ENCODE measurements around the gene NR1H3. TPM values are rescaled to one million over a fixed set of nuclear protein-coding genes. Genes with fewer than 3 reads are reported as not detected.
A peak's percentile ranks its signal among the peaks of the same experiment; 100 is the strongest.

The NR1H3 gene
- total and polyA plus RNA-seq, 2 donors from 2014 or later: 27.9 to 73.8 TPM

GRCh38 chr11:47268448-47269001 is 10.7 kb downstream of the NR1H3 start:
- Histone ChIP-seq H3K27me3 (ENCODE audit: control insufficient read depth, insufficient read depth, low read length) (no peaks in the 10 kb centered on the region), H3K36me3 (ENCODE audit: control insufficient read depth in 2 of 3, insufficient read depth in 3 of 3, low read length in 3 of 3) (no peaks in the 10 kb centered on the region), H3K9me3 (ENCODE audit: control insufficient read depth in 2 of 3, insufficient read depth in 1 of 3, low read length in 3 of 3) (no peaks in the 10 kb centered on the region), H3K9ac (ENCODE audit: low read length in 3 of 3) (peak overlapping the region in 1 of 3 donors; percentile 48), H3K4me3 (ENCODE audit: low read length in 3 of 3) (peak overlapping the region in 2 of 3 donors; percentile 78 to 79), H3K27ac (ENCODE audit: low read depth in 2 of 2, low read length in 2 of 2) (peak overlapping the region; percentile 91 to 93), H3K4me1 (ENCODE audit: control insufficient read depth in 2 of 3, insufficient read depth in 2 of 3, low read depth in 1 of 3, low read length in 3 of 3) (peaks cover 8 to 26% (median 18%) of the 10 kb centered on the region in 3 donors)
- TF ChIP-seq, protein P1, sequence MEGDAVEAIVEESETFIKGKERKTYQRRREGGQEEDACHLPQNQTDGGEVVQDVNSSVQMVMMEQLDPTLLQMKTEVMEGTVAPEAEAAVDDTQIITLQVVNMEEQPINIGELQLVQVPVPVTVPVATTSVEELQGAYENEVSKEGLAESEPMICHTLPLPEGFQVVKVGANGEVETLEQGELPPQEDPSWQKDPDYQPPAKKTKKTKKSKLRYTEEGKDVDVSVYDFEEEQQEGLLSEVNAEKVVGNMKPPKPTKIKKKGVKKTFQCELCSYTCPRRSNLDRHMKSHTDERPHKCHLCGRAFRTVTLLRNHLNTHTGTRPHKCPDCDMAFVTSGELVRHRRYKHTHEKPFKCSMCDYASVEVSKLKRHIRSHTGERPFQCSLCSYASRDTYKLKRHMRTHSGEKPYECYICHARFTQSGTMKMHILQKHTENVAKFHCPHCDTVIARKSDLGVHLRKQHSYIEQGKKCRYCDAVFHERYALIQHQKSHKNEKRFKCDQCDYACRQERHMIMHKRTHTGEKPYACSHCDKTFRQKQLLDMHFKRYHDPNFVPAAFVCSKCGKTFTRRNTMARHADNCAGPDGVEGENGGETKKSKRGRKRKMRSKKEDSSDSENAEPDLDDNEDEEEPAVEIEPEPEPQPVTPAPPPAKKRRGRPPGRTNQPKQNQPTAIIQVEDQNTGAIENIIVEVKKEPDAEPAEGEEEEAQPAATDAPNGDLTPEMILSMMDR (IDR thresholded peaks at IDR 0.05; ENCODE audit: borderline replicate concordance, extremely low read depth, insufficient read depth): no peak
- FAIRE-seq (no peak), DNase-seq (peak in 2 of 5 donors; percentile 47 to 48)
- intact Hi-C loops (cut with DNase I): no loop called here

DNA sequence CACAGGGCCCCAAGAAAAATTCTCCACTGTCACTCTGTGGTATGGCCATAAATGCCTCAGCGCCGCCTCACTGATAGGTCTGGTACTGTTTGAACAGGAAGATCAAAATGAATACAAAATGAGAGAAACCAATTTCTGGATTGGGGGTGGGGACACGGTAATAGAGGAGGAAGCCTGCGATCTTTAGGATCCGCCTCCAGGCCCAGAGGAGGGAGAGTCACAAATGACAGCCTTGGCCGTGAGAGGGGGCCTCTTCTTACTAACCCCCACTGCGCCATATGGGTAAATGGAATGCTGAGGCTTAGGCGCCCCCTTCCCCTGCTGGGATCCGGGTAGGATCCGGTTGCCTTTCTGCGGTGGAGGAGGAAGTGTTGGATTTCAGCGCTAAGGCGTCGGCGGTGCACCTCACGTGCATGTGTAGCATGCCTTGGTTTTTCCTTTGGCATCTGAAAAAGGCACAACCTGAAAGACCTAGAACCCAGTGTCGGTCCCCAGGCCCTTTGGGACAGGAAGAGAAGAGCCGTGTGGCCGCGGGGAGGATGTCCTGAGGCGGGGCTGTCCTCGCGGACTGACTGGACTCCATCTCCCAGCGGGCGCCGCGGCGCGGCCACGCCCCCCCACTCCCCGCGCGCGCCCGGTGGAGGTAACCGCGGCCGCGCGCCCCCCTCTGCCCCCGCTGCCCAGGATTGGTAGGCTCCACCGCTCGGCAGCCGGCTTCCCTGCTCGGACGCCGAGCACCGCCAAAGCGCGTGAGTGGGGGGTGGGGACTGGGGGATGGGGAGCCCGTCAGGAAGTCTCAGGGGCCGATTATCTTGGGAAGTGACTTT is 11.4 kb downstream of the NR1H3 start:
- FAIRE-seq (no peak), DNase-seq (peak; percentile 92 to 96 (median 95))
- TF ChIP-seq, protein P1 (IDR thresholded peaks at IDR 0.05; ENCODE audit: borderline replicate concordance, extremely low read depth, insufficient read depth): no peak
- Histone ChIP-seq H3K9ac (ENCODE audit: low read length in 3 of 3) (peak overlapping the region; percentile 55 to 71 (median 69)), H3K4me1 (ENCODE audit: control insufficient read depth in 2 of 3, insufficient read depth in 2 of 3, low read depth in 1 of 3, low read length in 3 of 3) (peaks cover 8 to 26% (median 18%) of the 10 kb centered on the region in 3 donors), H3K36me3 (ENCODE audit: control insufficient read depth in 2 of 3, insufficient read depth in 3 of 3, low read length in 3 of 3) (no peaks in the 10 kb centered on the region), H3K4me3 (ENCODE audit: low read length in 3 of 3) (peak overlapping the region; percentile 73 to 81 (median 79)), H3K9me3 (ENCODE audit: control insufficient read depth in 2 of 3, insufficient read depth in 1 of 3, low read length in 3 of 3) (no peaks in the 10 kb centered on the region), H3K27me3 (ENCODE audit: control insufficient read depth, insufficient read depth, low read length) (no peaks in the 10 kb centered on the region), H3K27ac (ENCODE audit: low read depth in 2 of 2, low read length in 2 of 2) (peak overlapping the region; percentile 91 to 93)
- intact Hi-C loops (cut with DNase I): no loop called here

DNA sequence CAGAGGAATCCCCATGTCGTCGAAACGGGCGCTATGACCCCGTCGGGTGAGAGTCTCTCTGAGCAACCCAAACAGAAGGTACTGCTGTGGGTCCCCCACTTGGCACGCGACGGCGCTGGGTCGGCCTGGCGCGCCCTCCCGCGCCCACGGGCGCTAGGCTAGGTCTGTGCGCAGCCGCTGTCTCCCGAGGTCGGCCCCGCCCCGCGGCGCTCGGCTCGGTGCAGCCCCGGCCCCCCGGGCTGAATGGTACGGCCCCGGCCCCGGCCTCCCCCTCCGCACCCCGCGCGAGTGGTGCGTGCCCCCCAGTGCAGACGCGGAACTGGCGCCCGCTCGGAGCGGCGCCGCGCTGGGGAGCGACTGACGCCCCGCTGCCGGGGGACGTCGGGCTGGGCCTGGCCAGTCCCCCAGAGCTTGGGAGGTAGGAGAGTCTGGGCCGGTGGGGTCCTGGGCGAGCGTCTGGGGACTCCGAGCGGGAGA is 12.1 kb downstream of the NR1H3 start, which contains the start of gene MADD:
MADD (plus strand) TSS at position 305 of the 477 bp plus-strand sequence.
- Histone ChIP-seq H3K27ac (ENCODE audit: low read depth in 2 of 2, low read length in 2 of 2) (peak within 1 kb of the TSS; percentile 91 to 93), H3K36me3 (ENCODE audit: control insufficient read depth in 2 of 3, insufficient read depth in 3 of 3, low read length in 3 of 3) (peaks cover 0 to 3% (median 0%) of the 10 kb centered on the region in 3 donors), H3K4me3 (ENCODE audit: low read length in 3 of 3) (peak within 1 kb of the TSS; percentile 79 to 81 (median 79)), H3K9ac (ENCODE audit: low read length in 3 of 3) (peak within 1 kb of the TSS; percentile 55 to 78 (median 69)), H3K27me3 (ENCODE audit: control insufficient read depth, insufficient read depth, low read length) (no peaks in the 10 kb centered on the region), H3K4me1 (ENCODE audit: control insufficient read depth in 2 of 3, insufficient read depth in 2 of 3, low read depth in 1 of 3, low read length in 3 of 3) (peaks cover 8 to 26% (median 14%) of the 10 kb centered on the region in 3 donors), H3K9me3 (ENCODE audit: control insufficient read depth in 2 of 3, insufficient read depth in 1 of 3, low read length in 3 of 3) (no peaks in the 10 kb centered on the region)
- intact Hi-C loops (cut with DNase I): no loop called here
- DNase-seq (peak in 4 of 5 donors; percentile 83 to 96 (median 88)), FAIRE-seq (no peak)
- TF ChIP-seq, protein P1 (IDR thresholded peaks at IDR 0.05; ENCODE audit: borderline replicate concordance, extremely low read depth, insufficient read depth): no peak
